GM19099 (cell line): ENCODE results near the gene NCOA1.

ENCODE experiments used
- POLR2A ChIP-seq: IDR thresholded peaks from 3 replicates; pipeline ENCODE4 v1.6.1; 2011; ENCODE audit warnings: low read depth; ENCODE audit not compliant: insufficient read length; ENCODE audit errors: extremely low read depth

Gene NCOA1

GRCh38 chr2:24704692-24705091 lies 213.6 kb downstream of the NCOA1 start:
- no peak for TF ChIP-seq POLR2A

GRCh38 chr2:24707143-24707542 lies 216.1 kb downstream of the NCOA1 start:
- TF ChIP-seq POLR2A, result no peak

GRCh38 chr2:24708537-24709152 lies 217.6 kb downstream of the NCOA1 start:
- TF ChIP-seq POLR2A, result no peak

- no peak for TF ChIP-seq POLR2A
These were observed 219.8 kb downstream of the NCOA1 start for GRCh38 chr2:24710806-24711205.

- no peak for TF ChIP-seq POLR2A
These were observed 220.8 kb downstream of the NCOA1 start for GRCh38 chr2:24711865-24712264.

GRCh38 chr2:24712296-24712695 lies 221.2 kb downstream of the NCOA1 start:
- no peak for TF ChIP-seq POLR2A

GRCh38 chr2:24717263-24717951 lies 226.4 kb downstream of the NCOA1 start:
- no peak for TF ChIP-seq POLR2A

GRCh38 chr2:24720310-24720709 lies 229.3 kb downstream of the NCOA1 start:
- no peak for TF ChIP-seq POLR2A

GRCh38 chr2:24721470-24721869 lies 230.4 kb downstream of the NCOA1 start:
- no peak for TF ChIP-seq POLR2A

- no peak for TF ChIP-seq POLR2A
These were observed 231.2 kb downstream of the NCOA1 start for GRCh38 chr2:24722141-24722790.

GRCh38 chr2:24723191-24723590 lies 232.1 kb downstream of the NCOA1 start:
- no peak for TF ChIP-seq POLR2A

GRCh38 chr2:24723665-24724064 lies 232.6 kb downstream of the NCOA1 start:
- no peak for TF ChIP-seq POLR2A

GRCh38 chr2:24724111-24724775 lies 233.2 kb downstream of the NCOA1 start:
- no peak for TF ChIP-seq POLR2A

GRCh38 chr2:24725956-24726355 lies 234.9 kb downstream of the NCOA1 start:
- TF ChIP-seq POLR2A, result no peak

GRCh38 chr2:24730481-24730880 lies 239.4 kb downstream of the NCOA1 start:
- TF ChIP-seq POLR2A, result no peak

GRCh38 chr2:24731040-24731439 lies 240.0 kb downstream of the NCOA1 start:
- no peak for TF ChIP-seq POLR2A
